NK-92 (cell line): ENCODE measurements around the gene CYP51A1.
"Not testable (repeated sequence)": the region's sequence is repeated elsewhere in the genome, so short reads cannot be mapped to it uniquely, and the experiment has no call there.

Experiments
- DNase-seq: peaks from one replicate; lab custom pipeline; 2025; ENCODE audit not compliant: unreplicated experiment; lab: John Stamatoyannopoulos, UW

Gene CYP51A1

DNA sequence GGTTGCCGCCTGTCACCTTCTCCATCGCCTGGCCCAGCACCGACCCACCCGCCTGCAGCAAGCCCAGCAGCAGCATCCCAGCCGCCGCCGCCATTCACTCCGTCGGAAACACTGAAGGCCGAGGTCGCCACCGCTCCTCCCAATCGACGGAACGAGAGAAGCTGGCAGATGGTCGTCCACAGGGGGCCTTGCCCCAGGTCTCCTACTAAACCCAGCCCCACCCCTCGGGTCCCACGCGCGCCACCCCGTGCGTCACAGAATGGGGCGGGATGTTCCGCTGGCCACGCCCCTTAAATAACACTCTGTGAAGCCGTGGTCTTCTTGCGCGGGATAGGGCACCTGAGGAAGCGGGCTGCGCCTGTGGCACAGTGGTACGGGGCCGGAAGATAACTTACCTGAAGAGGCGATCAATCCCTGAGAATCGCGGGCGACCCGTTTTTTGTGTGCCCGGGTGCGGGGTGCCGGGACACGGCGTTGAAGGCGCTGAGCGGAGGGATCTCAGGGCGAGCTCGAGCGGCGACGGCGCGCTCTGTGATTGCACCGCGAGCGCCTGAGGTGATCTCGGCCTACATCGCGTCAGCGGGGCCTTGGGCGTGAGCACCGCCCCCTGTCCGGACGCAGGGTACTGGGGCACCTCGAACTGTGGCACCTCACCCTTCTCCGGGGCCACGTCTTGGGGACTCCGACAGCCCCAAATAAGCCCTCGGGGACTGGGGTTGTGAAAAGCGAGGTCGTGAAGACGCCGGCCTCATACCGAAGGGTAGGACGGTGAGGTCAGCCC is at the start of gene CYP51A1:
Gene CYP51A1 (minus strand): TSS at position 207 of the 781 bp plus-strand sequence. CDS start 113 bp downstream, at position 94.
- peak; percentile 64 for DNase-seq

DNA sequence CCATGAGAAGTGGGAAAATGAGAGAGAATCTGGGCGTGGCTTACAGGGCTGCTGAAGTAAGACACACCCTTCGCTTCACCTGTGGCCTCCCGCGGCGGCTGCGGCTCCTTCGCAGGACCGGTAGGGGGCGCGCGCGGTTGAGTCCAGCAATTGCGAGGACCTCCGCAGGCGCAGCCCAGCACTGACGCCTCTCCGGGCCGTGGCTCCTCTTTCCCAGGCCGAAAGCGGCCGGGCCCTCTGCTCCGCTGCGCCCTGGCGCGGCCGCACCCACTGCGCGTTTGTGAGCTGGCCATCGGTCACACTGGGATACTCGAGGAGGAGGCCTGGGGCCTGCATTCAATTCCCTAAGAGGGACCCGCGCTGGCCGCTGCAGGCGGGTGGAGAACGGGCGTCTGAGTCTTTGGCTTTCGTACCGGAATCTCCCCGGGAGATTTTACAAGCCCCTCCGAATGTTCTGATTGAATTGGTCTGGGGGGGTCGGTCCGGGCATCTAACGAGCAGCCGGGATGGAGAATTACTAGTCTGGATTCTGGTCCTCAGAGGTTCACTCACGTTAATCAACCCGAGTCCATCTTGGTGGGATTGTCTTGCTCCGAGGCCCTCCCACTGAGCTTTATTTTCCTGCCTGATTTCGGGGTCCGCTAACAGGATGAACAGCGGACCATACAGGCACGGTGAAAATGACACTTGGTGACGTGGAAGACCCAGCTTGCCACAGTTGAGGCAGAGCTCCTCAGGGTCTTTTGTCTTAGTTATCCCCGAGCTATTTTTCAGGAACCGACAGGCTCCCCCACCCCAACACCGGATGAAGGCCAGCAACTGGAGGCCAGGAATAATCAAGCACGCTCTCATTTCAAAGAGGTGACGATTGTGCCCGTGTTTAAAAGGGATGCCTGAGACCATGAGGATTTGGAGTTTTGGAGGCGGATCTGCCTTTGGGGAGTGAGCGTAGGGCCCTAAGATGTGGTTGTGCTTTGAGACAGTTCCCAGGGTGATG is 44.9 kb upstream of the CYP51A1 start, which contains the start of gene LRRD1:
Gene LRRD1 (minus strand): TSS at position 215 of the 997 bp plus-strand sequence. CDS start 13,940 bp downstream, outside the sequence.
- DNase-seq = peak; percentile 22

DNA sequence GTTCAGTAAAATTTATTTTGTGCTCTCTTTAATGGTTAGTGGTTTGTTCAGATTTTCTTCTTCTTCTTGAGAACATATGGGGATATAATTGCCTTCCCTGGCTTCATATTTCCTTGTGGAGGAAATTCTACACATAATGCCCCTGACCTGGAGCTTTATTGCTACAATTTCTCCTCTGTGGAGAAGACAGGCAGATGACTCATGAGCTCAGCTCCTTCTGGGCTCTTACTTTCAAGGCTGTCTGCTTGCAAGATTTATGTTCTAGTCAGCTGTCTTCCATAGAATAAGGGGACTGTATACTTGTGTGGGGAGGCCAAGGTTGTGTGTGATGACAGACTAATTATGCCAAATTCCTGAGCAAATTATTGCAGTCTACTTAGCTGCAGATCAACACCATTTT is 43.1 kb upstream of the CYP51A1 start:
- no peak for DNase-seq

DNA sequence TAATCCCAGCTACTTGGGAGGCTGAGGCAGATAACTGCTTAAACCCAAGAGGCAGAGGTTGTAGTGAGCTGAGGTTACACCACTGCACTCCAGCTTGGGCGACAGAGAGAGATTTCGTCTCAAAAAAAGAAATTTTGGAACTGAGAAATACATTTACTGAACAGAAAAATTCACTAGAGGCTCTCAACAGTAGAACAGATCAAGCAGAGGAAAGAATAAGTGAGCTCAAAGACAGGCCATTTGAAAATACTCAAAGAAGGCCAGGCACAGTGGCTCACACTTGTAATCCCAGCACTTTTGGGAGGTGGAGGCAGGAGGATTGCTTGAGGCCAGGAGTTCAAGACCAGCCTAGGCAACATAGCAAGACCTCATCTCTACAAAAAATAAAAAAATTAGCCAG is 35.3 kb upstream of the CYP51A1 start:
- not testable (repeated sequence) for DNase-seq

DNA sequence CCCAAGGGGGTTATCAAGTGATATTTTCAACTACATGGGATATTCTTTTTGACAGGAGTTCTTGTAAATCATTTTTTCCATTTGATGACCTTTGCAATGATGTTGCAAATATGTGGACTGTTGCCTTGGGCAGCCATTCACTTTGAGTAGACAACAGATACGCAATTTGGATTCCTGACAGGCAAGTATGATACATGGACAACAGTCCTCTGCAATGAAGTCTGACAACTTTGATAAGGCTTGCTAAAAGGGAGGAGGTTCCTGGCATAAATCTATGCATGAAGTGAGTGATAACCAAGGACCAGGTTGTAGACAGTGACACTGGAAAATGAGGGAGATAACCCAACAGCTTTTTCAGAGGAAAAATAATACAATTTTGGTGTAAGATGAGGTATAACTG is 27.0 kb upstream of the CYP51A1 start:
- no peak for DNase-seq

DNA sequence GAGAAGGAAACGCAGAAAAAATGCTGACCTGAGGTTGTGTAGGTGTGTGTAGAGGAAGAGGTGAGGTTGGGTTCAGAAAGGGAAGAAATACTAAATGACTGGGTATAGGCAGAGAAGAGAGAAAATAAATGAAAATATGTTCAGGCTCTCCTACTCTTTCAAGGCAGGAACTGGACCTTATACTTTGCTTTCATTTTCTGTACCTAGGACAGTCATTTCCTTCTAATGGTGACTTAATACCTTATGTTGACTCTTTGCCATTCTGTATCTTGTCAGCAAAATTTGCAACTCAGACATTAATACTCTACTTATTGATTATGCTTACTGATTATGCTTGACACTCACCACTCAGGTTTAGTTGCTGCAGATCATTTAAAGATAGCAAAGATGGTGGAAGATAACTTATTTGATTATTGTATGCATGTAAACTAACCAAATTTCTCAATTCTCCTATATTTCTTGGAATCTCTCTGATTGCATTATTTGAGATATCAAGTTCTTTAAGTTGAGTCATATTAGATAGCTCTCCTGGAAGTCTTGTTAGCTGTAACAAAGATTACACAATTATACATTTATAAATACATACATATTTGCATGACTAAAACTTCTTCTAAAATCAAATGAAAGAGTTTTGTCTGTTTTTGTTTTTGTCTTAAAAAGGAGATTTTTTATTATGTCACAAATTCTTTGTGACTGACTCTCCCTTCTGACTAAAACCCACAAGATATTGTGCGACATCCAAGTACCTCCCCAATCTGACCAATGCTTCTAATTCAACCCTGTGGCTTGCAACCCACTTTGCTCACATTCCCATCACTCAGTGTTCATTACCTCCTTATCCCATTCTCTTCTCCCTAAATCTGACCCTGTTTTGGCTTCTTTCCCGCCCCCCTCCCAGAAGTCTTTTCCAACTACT is 24.6 kb upstream of the CYP51A1 start:
- no peak for DNase-seq

DNA sequence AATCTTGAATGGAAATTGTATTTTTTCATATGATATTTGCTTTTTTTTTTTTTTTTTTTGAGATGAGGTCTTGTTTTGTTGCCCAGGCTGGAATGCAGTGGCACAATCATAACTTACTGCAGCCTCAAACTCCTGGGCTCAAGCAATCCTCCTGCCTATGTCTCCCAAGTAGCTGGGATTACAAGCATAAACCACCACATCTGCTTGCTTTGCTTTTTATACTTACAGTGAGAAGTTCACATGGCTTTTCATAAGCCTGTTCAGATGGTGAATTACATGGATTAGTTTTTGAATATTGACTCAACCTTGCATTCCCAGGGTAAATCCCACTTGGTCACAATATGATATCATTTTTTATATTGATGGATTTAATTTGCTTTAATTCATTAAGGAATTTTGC is 22.7 kb upstream of the CYP51A1 start:
- DNase-seq = no peak

DNA sequence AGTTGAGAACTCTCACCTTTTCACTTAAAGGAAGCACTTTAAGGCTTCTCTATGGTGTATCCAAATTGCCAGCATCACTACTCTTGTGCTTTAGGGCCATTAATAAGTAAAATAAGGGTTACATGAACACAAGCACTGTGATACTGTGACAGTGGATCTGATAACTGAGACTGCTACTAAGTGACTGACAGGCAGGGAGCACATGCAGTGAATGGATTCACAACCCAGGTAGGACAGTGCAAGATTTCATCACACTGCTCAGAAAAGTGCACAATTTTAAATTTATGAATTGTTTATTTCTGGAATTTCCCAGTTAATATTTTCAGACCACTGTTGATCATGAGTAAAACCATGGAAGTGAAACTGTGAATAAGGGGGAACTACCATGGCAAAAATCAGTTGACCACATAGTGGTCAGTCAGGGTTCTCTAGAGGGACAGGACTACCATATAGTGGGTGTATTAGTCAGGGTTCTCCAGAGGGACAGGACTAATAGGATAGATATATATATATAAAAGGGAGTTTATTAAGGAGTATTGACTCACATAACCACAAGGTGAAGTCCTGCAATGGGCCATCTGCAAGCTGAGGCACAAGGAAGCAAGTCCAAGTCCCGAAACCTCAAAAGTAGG is 20.9 kb upstream of the CYP51A1 start:
- no peak for DNase-seq

DNA sequence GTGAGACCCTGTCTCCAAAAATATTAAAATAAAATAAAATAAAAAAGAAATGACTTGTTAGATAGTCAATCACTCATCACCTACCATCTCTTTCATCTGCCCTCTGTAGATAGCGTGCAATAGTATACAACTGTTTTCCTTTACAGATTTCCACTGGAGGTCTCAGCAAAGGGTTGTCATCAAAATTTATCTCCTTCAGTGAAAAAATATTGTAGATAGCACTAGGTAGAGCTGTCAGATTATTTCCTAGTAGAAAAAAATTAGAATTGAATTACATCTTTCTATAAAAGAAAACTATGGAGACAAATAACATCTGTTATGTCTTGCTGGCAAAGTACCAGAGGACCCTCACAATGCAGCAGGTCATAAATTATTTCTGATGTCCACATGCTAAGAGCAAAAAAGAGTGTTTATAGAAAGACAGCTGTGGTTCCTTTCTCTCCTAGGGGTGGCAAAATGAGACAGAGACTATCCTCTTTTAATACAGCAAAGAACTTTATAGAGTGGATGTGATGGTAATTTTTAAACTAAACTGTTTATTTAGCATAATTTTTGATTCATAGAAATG is 16.3 kb upstream of the CYP51A1 start:
- no peak for DNase-seq

DNA sequence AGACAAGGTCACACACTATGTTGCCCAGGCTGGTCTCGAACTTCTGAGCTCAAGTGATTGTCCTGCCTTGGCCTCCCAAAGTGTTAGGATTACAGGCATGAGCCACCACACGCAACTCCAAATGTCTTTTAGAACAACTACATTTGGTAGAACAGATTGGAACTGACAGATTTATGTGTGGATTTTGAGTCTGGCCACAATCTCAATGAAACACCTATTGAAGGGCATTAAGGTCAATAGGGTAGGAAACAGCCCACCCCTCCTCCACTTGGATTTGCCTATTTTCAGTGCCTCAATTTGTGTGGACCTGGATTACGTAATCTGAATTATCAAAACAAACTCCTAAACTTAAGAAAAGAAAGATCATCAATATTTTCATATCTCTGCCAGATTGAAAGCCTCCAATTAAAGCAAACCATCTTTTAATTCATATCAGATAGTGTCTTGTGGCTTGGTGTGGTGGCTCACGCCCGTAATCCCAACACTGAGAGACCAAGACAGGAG is 15.5 kb upstream of the CYP51A1 start:
- no peak for DNase-seq

DNA sequence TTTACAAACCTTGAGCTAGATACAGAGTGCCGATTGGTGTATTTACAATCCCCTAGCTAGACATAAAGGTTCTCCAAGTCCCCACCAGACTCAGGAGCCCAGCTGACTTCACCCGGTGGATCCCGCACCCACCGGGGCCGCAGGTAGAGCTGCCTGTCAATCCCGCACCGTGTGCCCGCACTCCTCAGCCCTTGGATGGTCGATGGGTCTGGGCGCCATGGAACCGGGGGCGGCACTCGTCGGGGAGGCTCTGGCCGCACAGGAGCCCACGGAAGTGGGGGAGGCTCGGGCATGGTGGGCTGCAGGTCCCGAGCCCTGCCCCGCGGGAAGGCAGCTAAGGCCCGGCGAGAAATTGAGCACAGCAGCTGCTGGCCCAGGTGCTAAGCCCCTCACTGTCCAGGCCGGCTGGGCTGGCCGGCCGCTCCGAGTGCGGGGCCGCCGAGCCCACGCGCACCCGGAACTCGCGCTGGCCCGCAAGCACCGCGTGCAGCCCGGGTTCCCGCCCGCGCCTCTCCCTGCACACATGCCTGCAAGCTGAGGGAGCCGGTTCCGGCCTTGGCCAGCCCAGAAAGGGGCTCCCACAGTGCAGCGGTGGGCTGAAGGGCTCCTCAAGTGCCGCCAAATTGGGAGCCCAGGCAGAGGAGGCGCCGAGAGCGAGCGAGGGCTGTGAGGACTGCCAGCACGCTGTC is 9.1 kb upstream of the CYP51A1 start:
- not testable (repeated sequence) for DNase-seq

DNA sequence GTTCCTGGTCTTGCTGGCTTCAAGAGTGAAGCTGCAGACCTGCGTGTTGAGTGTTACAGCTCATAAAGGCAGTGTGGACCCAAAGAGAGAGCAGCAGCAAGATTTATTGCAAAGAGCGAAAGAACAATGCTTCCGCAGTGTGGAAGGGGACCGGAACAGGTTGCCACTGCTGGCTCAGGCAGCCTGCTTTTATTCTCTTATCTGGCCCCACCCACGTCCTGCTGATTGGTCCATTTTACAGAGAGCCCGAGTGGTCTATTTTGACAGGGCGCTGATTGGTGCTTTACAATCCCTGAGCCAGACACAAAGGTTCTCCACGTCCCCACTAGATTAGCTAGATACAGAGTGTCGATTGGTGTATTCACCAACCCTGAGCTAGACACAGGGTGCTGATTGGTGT is 8.5 kb upstream of the CYP51A1 start:
- not testable (repeated sequence) for DNase-seq

DNA sequence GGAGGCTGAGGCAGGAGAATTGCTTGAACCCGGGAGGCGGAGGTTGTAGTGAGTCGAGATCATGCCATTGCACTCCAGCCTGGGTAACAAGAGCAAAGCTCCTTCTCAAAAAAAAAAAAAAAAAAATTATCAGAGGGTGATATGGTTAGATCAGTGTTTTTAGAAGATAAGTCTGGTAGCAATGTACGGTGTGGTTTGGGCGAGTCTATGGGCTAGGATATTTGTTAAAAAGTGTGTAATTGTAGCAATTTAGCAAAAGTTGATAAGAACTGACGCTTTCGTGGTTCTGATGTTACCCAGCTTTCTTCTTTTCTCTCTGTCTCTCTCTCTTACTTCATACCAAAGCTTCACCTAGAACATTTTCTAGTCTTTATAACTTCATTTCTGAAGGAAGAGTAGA is 6.9 kb upstream of the CYP51A1 start:
- no peak for DNase-seq

DNA sequence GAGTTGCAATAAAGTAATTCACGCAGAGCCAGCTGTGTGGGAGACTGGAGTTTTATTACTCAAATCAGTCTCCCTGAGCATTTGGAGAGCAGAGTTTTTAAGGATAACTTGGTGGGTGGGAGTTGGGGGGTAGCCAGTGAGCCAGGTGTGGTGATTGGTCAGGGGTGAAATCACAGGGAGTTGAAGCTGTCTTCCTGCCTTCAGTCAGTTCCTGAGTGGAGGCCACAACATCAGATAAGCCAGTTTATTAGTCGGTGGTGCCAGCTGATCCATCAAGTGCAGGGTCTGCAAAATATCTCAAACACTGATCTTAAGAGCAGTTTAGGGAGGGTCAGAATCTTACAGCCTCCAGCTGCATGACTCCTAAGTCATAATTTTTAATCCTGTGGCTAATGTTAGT is 3.3 kb upstream of the CYP51A1 start:
- DNase-seq = no peak

DNA sequence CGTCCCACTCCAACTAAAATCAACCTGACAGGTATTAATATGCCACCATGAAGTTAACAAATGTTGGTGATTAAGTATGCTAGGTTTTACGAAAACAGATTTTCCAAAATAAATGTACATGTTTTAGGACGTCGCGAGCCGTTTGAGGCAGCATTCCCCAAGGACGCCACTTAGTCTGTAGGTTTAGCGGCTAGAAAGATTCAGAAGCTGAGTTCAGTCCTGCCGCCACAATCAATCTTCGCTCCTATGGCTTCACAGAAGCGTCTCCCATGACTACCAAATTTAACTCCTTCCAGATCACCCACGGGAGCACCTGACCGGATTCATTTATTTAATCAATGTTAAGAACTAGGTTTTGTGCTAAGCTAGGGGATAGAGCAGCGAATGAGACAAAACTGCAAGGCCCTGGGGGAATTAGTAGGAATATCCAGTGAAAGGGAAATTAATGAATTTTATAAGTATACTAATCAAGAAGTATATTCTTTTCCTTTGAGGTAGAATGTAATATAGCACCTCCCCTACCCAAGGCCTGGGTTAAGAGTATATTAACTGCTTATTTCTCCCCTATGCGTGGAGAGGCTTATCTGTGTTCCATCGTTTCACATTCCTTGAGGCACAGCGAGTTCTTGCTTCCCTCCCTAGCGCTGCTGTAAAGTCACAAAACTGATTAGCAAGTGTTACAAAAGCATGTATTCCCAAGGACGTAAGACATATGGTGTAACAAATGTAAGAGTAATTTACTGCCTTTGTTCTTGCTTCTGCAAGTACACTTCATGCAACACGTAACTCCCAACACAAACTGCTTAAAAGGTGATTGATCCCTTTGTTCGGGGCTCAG is 994 bp upstream of the CYP51A1 start:
- DNase-seq = no peak

DNA sequence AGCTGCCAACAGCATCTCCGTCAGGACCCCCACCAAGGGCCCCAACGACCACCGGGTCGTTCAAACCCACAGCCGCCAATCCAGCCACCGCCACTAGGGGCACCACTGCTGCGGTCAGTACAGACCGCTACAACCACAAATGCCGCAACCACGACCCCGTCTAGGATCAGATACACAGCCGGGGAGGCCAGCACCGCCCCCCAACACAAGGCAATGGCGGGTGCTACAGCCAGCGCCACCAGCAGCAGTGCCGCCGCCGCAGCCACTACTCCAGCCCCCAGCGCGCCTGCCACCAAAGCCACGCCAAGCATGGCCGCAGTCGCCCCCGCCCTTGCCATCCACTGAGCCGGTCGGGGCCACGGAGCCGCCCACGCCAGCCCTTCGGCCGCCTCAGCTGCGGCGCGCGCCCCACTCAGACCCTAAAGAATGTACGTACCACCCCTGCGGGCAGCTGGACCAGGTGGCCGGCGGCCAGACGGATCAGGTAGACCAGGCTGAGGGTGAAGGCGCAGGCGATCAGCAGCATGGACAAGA is 473 bp downstream of the CYP51A1 start:
- DNase-seq = no peak

DNA sequence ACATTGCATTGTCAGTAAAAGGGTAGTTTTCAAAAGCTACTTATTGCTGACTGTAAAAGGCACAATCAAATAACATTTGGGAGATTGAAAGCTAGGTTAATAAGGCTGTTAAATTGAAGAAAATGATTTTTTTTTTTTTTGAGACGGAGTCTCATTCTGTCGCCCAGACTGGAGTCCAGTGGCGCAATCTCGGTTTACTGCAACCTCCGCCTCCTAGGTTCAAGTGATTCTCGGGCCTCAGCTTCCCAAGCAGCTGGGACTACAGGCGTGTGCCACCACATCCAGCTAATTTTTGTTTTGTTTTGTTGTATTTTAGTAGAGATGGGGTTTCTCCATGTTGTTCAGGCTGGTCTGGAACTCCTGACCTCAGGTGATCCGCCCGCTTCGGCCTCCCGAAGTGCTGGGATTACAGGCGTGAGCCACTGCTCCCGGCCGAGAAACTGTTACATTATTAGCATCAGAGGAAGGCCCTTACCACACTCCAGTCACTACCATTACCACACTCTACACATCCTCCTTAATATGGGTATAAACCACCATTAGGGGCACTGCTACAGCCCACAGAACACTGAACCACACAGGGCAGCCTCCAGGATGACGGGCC is 1.0 kb downstream of the CYP51A1 start:
- no peak for DNase-seq
